B cell (primary cell): ENCODE results near the gene SFXN5. TPM values are rescaled to one million over a fixed set of nuclear protein-coding genes. Genes with fewer than 3 reads are reported as not detected.

ENCODE experiments used
- ATAC-seq: fragments of 200-7000 bp; cut with Tn5 transposase; one replicate; pipeline ENCODE4 v1.10.0; 2021; ENCODE audit warnings: low read depth, mild to moderate bottlenecking, moderate number of reproducible peaks, moderate library complexity
- CTCF ChIA-PET: fragments of 350-600 bp; sonication (Branson Sonifier 250); formaldehyde crosslinking; loops from one replicate; lab custom pipeline; 2021; ENCODE audit warnings: antibody characterized with exemption, inconsistent platforms; lab: Charles Lee
- POLR2A ChIA-PET: fragments of 350-600 bp; sonication (Branson Sonifier 250); formaldehyde crosslinking; loops from one replicate; lab custom pipeline; 2021; ENCODE audit warnings: antibody characterized with exemption; lab: Charles Lee
- DNase-seq: peaks from one replicate; pipeline ENCODE4 v3.0.0; 2013
- H2AFZ ChIP-seq: 2 replicates; pipeline ENCODE4 v1.6.1; 2012; ENCODE audit warnings: mild to moderate bottlenecking, low read depth, low read length; ENCODE audit not compliant: insufficient read depth, poor library complexity, severe bottlenecking
- H3K27ac ChIP-seq, 2 donors: 1 replicate in 1 of 2; 2 replicates in 1 of 2; pipeline ENCODE4 v1.5.1; 2012 to 2013; ENCODE audit warnings: low read length in 2 of 2, mild to moderate bottlenecking in 2 of 2, moderate library complexity in 1 of 2
- H3K27me3 ChIP-seq, 4 experiments: fragments of 200-600 bp in 1 of 4; sonication (generic) in 1 of 4; replicated peaks in 1 of 4; 1 replicate in 2 of 4; 2 replicates in 2 of 4; pipeline versions ENCODE4 v1.6.1 to v1.7.0; 2013 to 2016; ENCODE audit warnings: low read length in 3 of 4, mild to moderate bottlenecking in 2 of 4, mixed read lengths in 1 of 4, moderate library complexity in 1 of 4; ENCODE audit not compliant: insufficient read depth in 4 of 4, control insufficient read depth in 3 of 4; ENCODE audit errors: control extremely low read depth in 1 of 4
- H3K36me3 ChIP-seq, 2 experiments: replicated peaks in 1 of 2; 1 replicate in 1 of 2; 2 replicates in 1 of 2; pipeline versions ENCODE4 v1.6.1 to v1.7.1; 2013; ENCODE audit warnings: low read length in 1 of 2; ENCODE audit not compliant: insufficient read depth in 2 of 2, control insufficient read depth in 1 of 2; ENCODE audit errors: control extremely low read depth in 1 of 2, extremely low read depth in 1 of 2
- H3K4me1 ChIP-seq, 2 donors: fragments of 200-600 bp in 1 of 2; sonication (generic) in 1 of 2; 1 replicate in 1 of 2; 2 replicates in 1 of 2; pipeline versions ENCODE4 v1.5.1 to v1.6.1; 2013 to 2017; ENCODE audit warnings: low read length in 2 of 2; ENCODE audit not compliant: control insufficient read depth in 2 of 2, insufficient read depth in 2 of 2
- H3K4me2 ChIP-seq: replicated peaks from 2 replicates; pipeline ENCODE3; 2012; ENCODE audit warnings: mild to moderate bottlenecking, low read depth, low read length; ENCODE audit not compliant: poor library complexity, severe bottlenecking
- H3K4me3 ChIP-seq, 5 experiments: fragments of 200-600 bp in 1 of 5; sonication (generic) in 1 of 5; 1 replicate in 3 of 5; 2 replicates in 2 of 5; pipeline versions ENCODE4 v1.5.1 to v1.7.0; 2011 to 2016; ENCODE audit warnings: low read length in 4 of 5, mild to moderate bottlenecking in 4 of 5, low read depth in 2 of 5, control low read depth in 1 of 5, moderate library complexity in 1 of 5; ENCODE audit not compliant: insufficient read depth in 1 of 5; ENCODE audit errors: control extremely low read depth in 1 of 5, extremely low read depth in 1 of 5
- H3K79me2 ChIP-seq: fragments of 200-600 bp; sonication (generic); one replicate; pipeline ENCODE4 v1.6.0; 2016; ENCODE audit warnings: low read length; ENCODE audit not compliant: control insufficient read depth, insufficient read depth
- H3K9ac ChIP-seq: fragments of 200-600 bp; sonication (generic); 2 replicates; pipeline ENCODE4 v1.6.1; 2017; ENCODE audit warnings: mild to moderate bottlenecking, low read length, moderate library complexity
- H3K9me3 ChIP-seq, 3 donors: one replicate each; pipeline versions ENCODE4 v1.6.1 to v1.7.1; 2013; ENCODE audit warnings: low read length in 2 of 3; ENCODE audit not compliant: control insufficient read depth in 2 of 3, insufficient read depth in 1 of 3; ENCODE audit errors: control extremely low read depth in 1 of 3
- H4K20me1 ChIP-seq: 2 replicates; pipeline ENCODE4 v1.6.0; 2012; ENCODE audit warnings: mild to moderate bottlenecking, low read length; ENCODE audit not compliant: insufficient read depth, control insufficient read depth, poor library complexity, severe bottlenecking
- H3K27ac Mint-ChIP-seq: one replicate; pipeline ENCODE4 v1.8.0; 2021; ENCODE audit warnings: mixed read lengths
- H3K27me3 Mint-ChIP-seq: one replicate; pipeline ENCODE4 v1.8.0; 2021; ENCODE audit warnings: mixed read lengths
- H3K4me1 Mint-ChIP-seq: one replicate; pipeline ENCODE4 v1.8.0; 2021; ENCODE audit warnings: mixed read lengths
- H3K4me3 Mint-ChIP-seq: one replicate; pipeline ENCODE4 v1.8.0; 2021; ENCODE audit warnings: mixed read lengths
- H3K9me3 Mint-ChIP-seq: one replicate; pipeline ENCODE4 v1.8.0; 2022; ENCODE audit warnings: mixed read lengths; ENCODE audit not compliant: insufficient read depth
- CTCF ChIP-seq: fragments of 200-600 bp; IDR thresholded peaks from one replicate; pipeline ENCODE4 v1.8.0; 2022; ENCODE audit warnings: antibody characterized with exemption, mild to moderate bottlenecking
- EZH2 ChIP-seq: IDR thresholded peaks from 2 replicates; pipeline ENCODE4 v1.6.1; 2012; ENCODE audit warnings: borderline replicate concordance, low read depth, mild to moderate bottlenecking, moderate library complexity, low read length; ENCODE audit not compliant: insufficient read depth, poor library complexity, severe bottlenecking
- WGBS: methylation state at CpG from one replicate; pipeline ENCODE4 v1.1.5; 2013; ENCODE audit warnings: missing lambda C conversion rate; ENCODE audit not compliant: insufficient coverage; 5-methylcytosine and 5-hydroxymethylcytosine counted together
- intact Hi-C: fragments of 100-400 bp; cut with micrococcal nuclease; formaldehyde crosslinking; loops from one replicate; pipeline ENCODE4 v1.10.0; 2022
- polyA plus RNA-seq: library from polyadenylated mRNA; depleted of rRNA; stranded (reverse); fragments of >200 nt; gene quantifications from 2 replicates; pipeline ENCODE4 v1.2.3, GENCODE V29; 2012
- total RNA-seq, 2 donors: library from RNA; stranded (reverse); fragments of 120-200 nt in 1 of 2; gene quantifications; 1 replicate in 1 of 2; 2 replicates in 1 of 2; pipeline versions ENCODE4 v1.2.3 to v1.2.4, GENCODE V29; 2013 to 2022

SFXN5 gene
- total and polyA plus RNA-seq, 2 donors (not counting 1 experiment from before 2014, with no cell fraction given): 8.0 to 16.9 TPM

- no peaks in the 10 kb centered on the region for H4K20me1 ChIP-seq
- intact Hi-C loops: no loop called here
- peaks cover 0 to 17% (median 0%) of the 10 kb centered on the region in 3 donors for H3K9me3 ChIP-seq
- H3K4me2 ChIP-seq: no peak overlapping the region
- ChIA-PET POLR2A (no interaction called here), CTCF (interaction anchor here (1.0 kb wide), 1 partner anchor 67 kb away, joined by 3 read pairs; no protein-coding TSS in a partner anchor)
- peaks cover 25% of the 10 kb centered on the region for H3K27me3 Mint-ChIP-seq
- DNase-seq (no peak), ATAC-seq (no peak)
- WGBS: 86% methylated on average over 7 of the region's 8 CpGs
- H3K4me3 ChIP-seq: no peak overlapping the region
- peaks cover 7% of the 10 kb centered on the region for H3K4me1 Mint-ChIP-seq
- no peak overlapping the region for H3K4me3 Mint-ChIP-seq
- H3K27me3 ChIP-seq: peaks cover 0 to 68% (median 51%) of the 10 kb centered on the region in 4 experiments
- H3K9me3 Mint-ChIP-seq: no peaks in the 10 kb centered on the region
- TF ChIP-seq CTCF (no peak), EZH2 (no peak)
- H3K4me1 ChIP-seq: peaks cover 16 to 20% of the 10 kb centered on the region in 2 donors
- H3K27ac ChIP-seq: no peak overlapping the region
- H3K36me3 ChIP-seq: no peaks in the 10 kb centered on the region
- H3K9ac ChIP-seq: no peak overlapping the region
- H2AFZ ChIP-seq: no peak overlapping the region
- H3K79me2 ChIP-seq: no peaks in the 10 kb centered on the region
- H3K27ac Mint-ChIP-seq: no peak overlapping the region
These were observed 143.6 kb downstream of the SFXN5 start for GRCh38 chr2:72927619-72928550.
